CD14-positive monocyte (primary cell): ENCODE data around the gene ITGAV. TPM values are rescaled to one million over a fixed set of nuclear protein-coding genes. Genes with fewer than 3 reads are reported as not detected.

Experiments
- DNase-seq, 3 donors: peaks; one replicate each; pipeline ENCODE4 v3.0.0-alpha.2; 2011 to 2022
- H2AFZ ChIP-seq: 2 replicates; pipeline ENCODE4 v1.6.0; 2012; ENCODE audit warnings: mild to moderate bottlenecking, low read depth, low read length, inconsistent platforms; ENCODE audit not compliant: insufficient read depth, poor library complexity, severe bottlenecking
- H3K27ac ChIP-seq, 2 donors: 1 replicate in 1 of 2; 2 replicates in 1 of 2; pipeline ENCODE4 v1.5.1; 2012 to 2013; ENCODE audit warnings: low read length in 2 of 2, control low read depth in 1 of 2, inconsistent platforms in 1 of 2, low read depth in 1 of 2, mild to moderate bottlenecking in 1 of 2
- H3K27me3 ChIP-seq, 2 donors: one replicate each; pipeline versions ENCODE4 v1.6.0 to v1.6.1; 2011 to 2013; ENCODE audit warnings: low read length in 2 of 2; ENCODE audit not compliant: control insufficient read depth in 2 of 2, insufficient read depth in 2 of 2
- H3K36me3 ChIP-seq, 2 donors: replicated peaks in 1 of 2; 1 replicate in 1 of 2; 2 replicates in 1 of 2; pipeline versions ENCODE4 v1.5.1 to v1.6.1; 2012 to 2013; ENCODE audit warnings: low read length in 2 of 2, control low read depth in 1 of 2, inconsistent platforms in 1 of 2, mild to moderate bottlenecking in 1 of 2; ENCODE audit not compliant: insufficient read depth in 2 of 2, control insufficient read depth in 1 of 2
- H3K4me1 ChIP-seq, 2 donors: 1 replicate in 1 of 2; 2 replicates in 1 of 2; pipeline versions ENCODE4 v1.5.1 to v1.6.1; 2012 to 2013; ENCODE audit warnings: low read length in 2 of 2, control low read depth in 1 of 2, inconsistent platforms in 1 of 2, mild to moderate bottlenecking in 1 of 2, moderate library complexity in 1 of 2; ENCODE audit not compliant: insufficient read depth in 2 of 2, control insufficient read depth in 1 of 2
- H3K4me2 ChIP-seq: replicated peaks from 2 replicates; pipeline ENCODE3; 2012; ENCODE audit warnings: low read length, moderate library complexity, mild to moderate bottlenecking; ENCODE audit not compliant: poor library complexity, severe bottlenecking; ENCODE audit errors: extremely low read depth
- H3K4me3 ChIP-seq, 3 experiments: fragments of 200-600 bp in 1 of 3; sonication (generic) in 1 of 3; replicated peaks in 1 of 3; 1 replicate in 2 of 3; 2 replicates in 1 of 3; pipeline ENCODE4 v1.5.1; 2011 to 2013; ENCODE audit warnings: low read length in 3 of 3, mild to moderate bottlenecking in 3 of 3, control low read depth in 2 of 3, low read depth in 2 of 3, inconsistent platforms in 1 of 3, moderate library complexity in 1 of 3
- H3K79me2 ChIP-seq: 2 replicates; pipeline ENCODE4 v1.6.0; 2012; ENCODE audit warnings: mild to moderate bottlenecking, control low read depth, inconsistent platforms, low read length, moderate library complexity; ENCODE audit not compliant: insufficient read depth
- H3K9ac ChIP-seq: 2 replicates; pipeline ENCODE4 v1.6.0; 2017; ENCODE audit warnings: low read length, mild to moderate bottlenecking; ENCODE audit not compliant: insufficient read depth, poor library complexity, severe bottlenecking
- H3K9me3 ChIP-seq, 2 donors: replicated peaks in 1 of 2; 1 replicate in 1 of 2; 2 replicates in 1 of 2; pipeline versions ENCODE4 v1.5.1 to v1.6.1; 2012 to 2013; ENCODE audit warnings: low read length in 2 of 2, control low read depth in 1 of 2; ENCODE audit not compliant: control insufficient read depth in 1 of 2, insufficient read depth in 1 of 2
- H4K20me1 ChIP-seq: 2 replicates; pipeline ENCODE4 v1.6.0; 2012; ENCODE audit warnings: mild to moderate bottlenecking, low read length, control low read depth, moderate library complexity; ENCODE audit not compliant: insufficient read depth
- H3K27ac Mint-ChIP-seq, 7 donors: one replicate each; pipeline ENCODE4 v1.8.0; 2020; ENCODE audit warnings: mild to moderate bottlenecking in 7 of 7, mixed read lengths in 7 of 7, moderate library complexity in 6 of 7, inconsistent platforms in 2 of 7
- H3K27me3 Mint-ChIP-seq, 3 donors: one replicate each; pipeline ENCODE4 v1.8.0; 2021 to 2022; ENCODE audit warnings: low read depth in 3 of 3, mild to moderate bottlenecking in 3 of 3, mixed read lengths in 3 of 3, moderate library complexity in 3 of 3, inconsistent platforms in 1 of 3
- H3K36me3 Mint-ChIP-seq, 2 donors: one replicate each; pipeline ENCODE4 v1.8.0; 2020; ENCODE audit warnings: mixed read lengths in 2 of 2, inconsistent platforms in 1 of 2, mild to moderate bottlenecking in 1 of 2
- H3K4me1 Mint-ChIP-seq: one replicate; pipeline ENCODE4 v1.8.0; 2020; ENCODE audit warnings: mild to moderate bottlenecking, mixed read lengths
- H3K4me3 Mint-ChIP-seq, 2 donors: one replicate each; pipeline ENCODE4 v1.8.0; 2020; ENCODE audit warnings: mild to moderate bottlenecking in 2 of 2, mixed read lengths in 2 of 2, moderate library complexity in 1 of 2
- H3K9me3 Mint-ChIP-seq, 7 donors: one replicate each; pipeline ENCODE4 v1.8.0; 2020 to 2022; ENCODE audit warnings: mixed read lengths in 7 of 7, mild to moderate bottlenecking in 6 of 7, moderate library complexity in 6 of 7, inconsistent platforms in 2 of 7
- WGBS: methylation state at CpG from one replicate; pipeline ENCODE4 v1.1.5; 2013; ENCODE audit warnings: missing lambda C conversion rate; ENCODE audit not compliant: insufficient coverage; 5-methylcytosine and 5-hydroxymethylcytosine counted together
- intact Hi-C, 2 donors: fragments of 100-400 bp; cut with micrococcal nuclease; formaldehyde crosslinking; loops; one replicate each; pipeline versions ENCODE4 v1.15.0 to v1.15.1; 2023
- polyA plus RNA-seq, 3 donors: library from polyadenylated mRNA; depleted of rRNA in 1 of 3; unstranded in 2 of 3; stranded (reverse) in 1 of 3; fragments of 300-500 nt in 2 of 3; fragments of >200 nt in 1 of 3; fragmentation: Illumina TruSeq in 2 of 3; gene quantifications; 1 replicate in 2 of 3; 2 replicates in 1 of 3; pipeline ENCODE4 v1.2.3, GENCODE V29; 2012 to 2021
- TF ChIP-seq, protein P1 (sequence below): fragments of 200-600 bp; IDR thresholded peaks from one replicate; pipeline ENCODE4 v1.8.0; 2022; ENCODE audit warnings: antibody characterized with exemption, mild to moderate bottlenecking

Gene ITGAV
- polyA plus RNA-seq, 3 donors, result 4.9 to 8.2 (median 6.0) TPM

DNA sequence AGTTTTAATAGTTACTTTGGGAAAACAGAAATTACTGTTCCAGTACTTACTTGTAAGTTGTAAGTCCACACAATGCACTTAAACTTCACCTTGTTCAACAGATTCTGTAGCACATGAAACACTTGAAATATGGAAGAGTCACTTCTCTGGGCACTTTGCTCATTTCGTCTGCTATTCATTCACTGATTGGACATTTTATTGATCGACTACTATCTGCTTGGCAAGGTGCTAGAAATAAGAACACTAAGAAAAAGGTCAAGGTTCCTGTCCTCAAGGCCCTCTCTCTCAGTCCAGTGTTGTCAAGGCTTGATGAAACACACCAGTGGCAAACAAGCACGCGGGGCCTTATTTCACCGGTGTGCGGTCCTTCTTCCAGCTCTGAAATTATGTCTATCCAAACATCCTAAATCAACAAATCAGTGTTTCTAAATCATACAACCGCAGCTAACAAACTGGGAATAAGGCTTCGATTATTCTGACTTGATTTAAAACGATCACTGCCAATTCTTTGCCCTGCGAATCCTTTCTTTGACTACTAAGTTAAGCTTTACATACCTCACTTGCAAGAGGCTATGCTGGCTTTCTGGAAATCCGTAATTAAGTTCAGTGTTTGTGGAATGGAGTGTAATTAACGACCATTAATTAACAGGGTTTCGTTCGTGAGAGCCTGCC is 780 bp upstream of the ITGAV start:
- Histone ChIP-seq H3K27me3 (no peaks in the 10 kb centered on the region), H3K36me3 (no peaks in the 10 kb centered on the region), H3K4me3 (peak overlapping the region; percentile 82 to 97 (median 92)), H4K20me1 (no peaks in the 10 kb centered on the region), H3K79me2 (peaks cover 22% of the 10 kb centered on the region), H3K9ac (peak overlapping the region; percentile 81), H2AFZ (peak overlapping the region; percentile 90), H3K4me1 (peaks cover 18 to 27% of the 10 kb centered on the region in 2 donors), H3K27ac (peak overlapping the region; percentile 80 to 90), H3K9me3 (no peaks in the 10 kb centered on the region), H3K4me2 (peak overlapping the region; percentile 87)
- peaks cover 0 to 3% (median 0%) of the 10 kb centered on the region in 7 donors for H3K9me3 Mint-ChIP-seq
- peaks cover 2 to 7% (median 3%) of the 10 kb centered on the region in 3 donors for H3K27me3 Mint-ChIP-seq
- H3K27ac Mint-ChIP-seq, result peak overlapping the region; percentile 75 to 90 (median 83)
- peaks cover 24% of the 10 kb centered on the region for H3K4me1 Mint-ChIP-seq
- intact Hi-C loops, result loop anchor here (10.0 kb wide), 2 partner anchors 84 to 104 kb away; partner anchors contain the start of gene ZC3H15 (in 1 of the 2)
- WGBS, result 79% methylated on average over 6 of the region's 14 CpGs
- peaks cover 0 to 5% of the 10 kb centered on the region in 2 donors for H3K36me3 Mint-ChIP-seq
- TF ChIP-seq, protein P1, sequence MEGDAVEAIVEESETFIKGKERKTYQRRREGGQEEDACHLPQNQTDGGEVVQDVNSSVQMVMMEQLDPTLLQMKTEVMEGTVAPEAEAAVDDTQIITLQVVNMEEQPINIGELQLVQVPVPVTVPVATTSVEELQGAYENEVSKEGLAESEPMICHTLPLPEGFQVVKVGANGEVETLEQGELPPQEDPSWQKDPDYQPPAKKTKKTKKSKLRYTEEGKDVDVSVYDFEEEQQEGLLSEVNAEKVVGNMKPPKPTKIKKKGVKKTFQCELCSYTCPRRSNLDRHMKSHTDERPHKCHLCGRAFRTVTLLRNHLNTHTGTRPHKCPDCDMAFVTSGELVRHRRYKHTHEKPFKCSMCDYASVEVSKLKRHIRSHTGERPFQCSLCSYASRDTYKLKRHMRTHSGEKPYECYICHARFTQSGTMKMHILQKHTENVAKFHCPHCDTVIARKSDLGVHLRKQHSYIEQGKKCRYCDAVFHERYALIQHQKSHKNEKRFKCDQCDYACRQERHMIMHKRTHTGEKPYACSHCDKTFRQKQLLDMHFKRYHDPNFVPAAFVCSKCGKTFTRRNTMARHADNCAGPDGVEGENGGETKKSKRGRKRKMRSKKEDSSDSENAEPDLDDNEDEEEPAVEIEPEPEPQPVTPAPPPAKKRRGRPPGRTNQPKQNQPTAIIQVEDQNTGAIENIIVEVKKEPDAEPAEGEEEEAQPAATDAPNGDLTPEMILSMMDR, result no peak
- no peak for DNase-seq
- H3K4me3 Mint-ChIP-seq, result peak overlapping the region; percentile 90 to 94

DNA sequence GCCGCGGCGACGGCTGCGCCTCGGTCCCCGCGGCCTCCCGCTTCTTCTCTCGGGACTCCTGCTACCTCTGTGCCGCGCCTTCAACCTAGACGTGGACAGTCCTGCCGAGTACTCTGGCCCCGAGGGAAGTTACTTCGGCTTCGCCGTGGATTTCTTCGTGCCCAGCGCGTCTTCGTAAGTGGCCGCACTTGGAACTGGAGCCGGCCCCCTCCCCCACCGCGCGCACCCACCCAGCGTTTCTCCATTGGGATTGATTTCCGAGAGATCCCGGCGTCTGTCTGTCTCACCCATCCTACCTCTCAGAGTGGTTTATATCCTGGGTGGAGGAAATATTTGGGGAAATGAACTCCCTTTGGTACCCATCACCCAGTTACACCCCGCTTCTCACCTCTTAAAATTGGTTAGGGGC is 498 bp downstream of the ITGAV start:
- peaks cover 2 to 7% (median 5%) of the 10 kb centered on the region in 3 donors for H3K27me3 Mint-ChIP-seq
- peaks cover 0 to 8% of the 10 kb centered on the region in 2 donors for H3K36me3 Mint-ChIP-seq
- no peaks in the 10 kb centered on the region for H3K9me3 ChIP-seq
- intact Hi-C loops, result no loop called here
- no peaks in the 10 kb centered on the region for H3K27me3 ChIP-seq
- peak overlapping the region; percentile 80 to 90 for H3K27ac ChIP-seq
- H4K20me1 ChIP-seq, result no peaks in the 10 kb centered on the region
- peaks cover 18 to 27% of the 10 kb centered on the region in 2 donors for H3K4me1 ChIP-seq
- no peaks in the 10 kb centered on the region for H3K36me3 ChIP-seq
- H3K9me3 Mint-ChIP-seq, result peaks cover 0 to 3% (median 0%) of the 10 kb centered on the region in 7 donors
- peaks cover 25% of the 10 kb centered on the region for H3K4me1 Mint-ChIP-seq
- H3K27ac Mint-ChIP-seq, result peak overlapping the region; percentile 56 to 91 (median 80)
- peak overlapping the region; percentile 87 for H3K4me2 ChIP-seq
- peak in 2 of 3 donors; percentile 25 to 39 for DNase-seq
- peak overlapping the region; percentile 90 to 94 for H3K4me3 Mint-ChIP-seq
- peak overlapping the region; percentile 90 for H2AFZ ChIP-seq
- TF ChIP-seq, protein P1, result no peak
- WGBS, result 0% methylated on average over 23 of the region's 32 CpGs
- H3K4me3 ChIP-seq, result peak overlapping the region; percentile 82 to 97 (median 92)
- H3K79me2 ChIP-seq, result peaks cover 25% of the 10 kb centered on the region
- peak overlapping the region; percentile 81 for H3K9ac ChIP-seq
